Transverse colon (tissue), 4 donors: ENCODE measurements around the gene SHROOM2.

Experiments
- CTCF ChIP-seq, 5 experiments: fragments of 200-600 bp in 3 of 5; fragments of 450-650 bp in 2 of 5; sonication (generic) in 3 of 5; IDR thresholded peaks; 1 replicate in 2 of 5; 2 replicates in 3 of 5; pipeline ENCODE4 v1.5.1; 2016 to 2017; ENCODE audit warnings: antibody characterized with exemption in 5 of 5, inconsistent platforms in 3 of 5, mild to moderate bottlenecking in 2 of 5, moderate library complexity in 1 of 5
- EP300 ChIP-seq: sonication (generic); formaldehyde crosslinking; IDR thresholded peaks from one replicate; pipeline ENCODE4 v1.6.1; 2017; ENCODE audit warnings: antibody characterized with exemption, low read depth
- POLR2A ChIP-seq: fragments of 450-650 bp; IDR thresholded peaks from one replicate; pipeline ENCODE4 v1.6.1; 2016; ENCODE audit warnings: antibody characterized with exemption, mild to moderate bottlenecking, moderate library complexity
- POLR2AphosphoS5 ChIP-seq, 3 donors: sonication (generic); formaldehyde crosslinking; IDR thresholded peaks; one replicate each; pipeline ENCODE4 v1.6.1; 2016; ENCODE audit warnings: antibody characterized with exemption in 3 of 3

- TF ChIP-seq CTCF (IDR thresholded peaks at IDR 0.05) = no peak
- TF ChIP-seq EP300 = no peak
- no peak for TF ChIP-seq POLR2A
- TF ChIP-seq POLR2AphosphoS5 (IDR thresholded peaks at IDR 0.05) = no peak
Measured at GRCh38 chrX:9980401-9980800, 194.2 kb downstream of the SHROOM2 start.
